SK-N-SH treated with all-trans-retinoic acid at 6 μM for 48 hours (cell line): ENCODE measurements around the gene TIPIN.

ENCODE experiments used
- ESRRG ChIP-seq: fragments of 250-450 bp; sonication (Bioruptor Pico); IDR thresholded peaks from 2 replicates; pipeline ENCODE4 v1.6.1; 2021; ENCODE audit warnings: mild to moderate bottlenecking
- OSR1 ChIP-seq: fragments of 250-450 bp; sonication (Bioruptor Pico); IDR thresholded peaks from 2 replicates; pipeline ENCODE4 v1.8.0; 2022; ENCODE audit warnings: moderate library complexity, mild to moderate bottlenecking, inconsistent platforms
- ZC3H10 ChIP-seq: fragments of 250-450 bp; sonication (Bioruptor Pico); IDR thresholded peaks from 2 replicates; pipeline ENCODE4 v1.5.1; 2021; ENCODE audit warnings: mild to moderate bottlenecking, moderate library complexity

DNA sequence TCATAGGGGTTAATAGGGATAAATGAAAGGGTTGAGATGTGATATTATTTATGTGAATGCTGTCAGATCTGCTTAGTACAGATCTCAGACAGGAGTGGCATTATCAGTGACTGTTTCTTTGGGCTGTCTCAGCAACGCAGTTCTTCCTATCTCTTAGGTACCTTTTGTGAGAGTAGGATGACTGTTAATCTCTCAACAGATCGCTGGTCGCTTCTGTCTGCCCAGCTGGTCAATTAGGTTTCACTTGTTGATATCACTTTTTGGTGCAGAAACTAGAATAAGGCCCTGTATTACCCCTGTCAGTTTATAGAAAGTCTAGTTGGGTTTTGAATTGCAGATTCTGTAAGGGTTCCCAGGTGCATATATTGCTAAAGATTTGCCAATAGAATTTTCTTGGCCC lies 46.7 kb downstream of the TIPIN start:
- TF ChIP-seq ESRRG (no peak), OSR1 (no peak), ZC3H10 (CRISPR knock-in tag) (no peak)
